DND-41 (cell line): Measurements from ENCODE around the gene IL12B.

Experiments
- ATAC-seq: fragments of 200-7000 bp; cut with Tn5 transposase; 3 replicates; pipeline ENCODE4 v1.9.1; 2021; ENCODE audit warnings: low read depth; ENCODE audit not compliant: insufficient read depth
- DNase-seq: peaks from one replicate; pipeline ENCODE4 v3.0.0-alpha.2; 2020
- H2AFZ ChIP-seq: 2 replicates; pipeline ENCODE4 v1.6.0; 2012; ENCODE audit warnings: low read depth, low read length
- H3K27ac ChIP-seq: 2 replicates; pipeline ENCODE4 v1.5.1; 2012; ENCODE audit warnings: low read length, inconsistent platforms
- H3K27me3 ChIP-seq: fragments of 200-600 bp; sonication (generic); 2 replicates; pipeline ENCODE4 v1.6.0; 2012; ENCODE audit warnings: low read length, mild to moderate bottlenecking, inconsistent platforms; ENCODE audit not compliant: insufficient read depth, poor library complexity
- H3K36me3 ChIP-seq: 2 replicates; pipeline ENCODE4 v1.5.1; 2012; ENCODE audit warnings: low read length, inconsistent platforms; ENCODE audit not compliant: insufficient read depth
- H3K4me1 ChIP-seq: 2 replicates; pipeline ENCODE4 v1.5.1; 2012; ENCODE audit warnings: mild to moderate bottlenecking, low read length; ENCODE audit not compliant: insufficient read depth
- H3K4me2 ChIP-seq: 2 replicates; pipeline ENCODE4 v1.6.0; 2012; ENCODE audit warnings: mild to moderate bottlenecking, moderate library complexity, low read length, inconsistent platforms; ENCODE audit not compliant: insufficient read depth
- H3K4me3 ChIP-seq, 2 experiments: fragments of 200-600 bp in 1 of 2; shearing (Covaris generic) in 1 of 2; 2 replicates each; pipeline ENCODE4 v1.5.1; 2012 to 2016; ENCODE audit warnings: inconsistent platforms in 2 of 2, low read length in 2 of 2, mild to moderate bottlenecking in 2 of 2, low read depth in 1 of 2, moderate library complexity in 1 of 2
- H3K79me2 ChIP-seq: 2 replicates; pipeline ENCODE4 v1.6.0; 2012; ENCODE audit warnings: low read length, inconsistent platforms; ENCODE audit not compliant: insufficient read depth
- H3K9ac ChIP-seq: 2 replicates; pipeline ENCODE4 v1.6.0; 2012; ENCODE audit warnings: low read depth, mild to moderate bottlenecking, inconsistent platforms, low read length, moderate library complexity
- H3K9me3 ChIP-seq: 2 replicates; pipeline ENCODE4 v1.5.1; 2012; ENCODE audit warnings: low read length, moderate library complexity, mild to moderate bottlenecking, inconsistent platforms; ENCODE audit not compliant: insufficient read depth, severe bottlenecking
- H4K20me1 ChIP-seq: 2 replicates; pipeline ENCODE4 v1.6.0; 2012; ENCODE audit warnings: low read length; ENCODE audit not compliant: insufficient read depth
- EZH2 ChIP-seq: IDR thresholded peaks from 3 replicates; pipeline ENCODE4 v1.6.1; 2012; ENCODE audit warnings: borderline replicate concordance, low read depth, mild to moderate bottlenecking, moderate library complexity, low read length, inconsistent platforms; ENCODE audit not compliant: severe bottlenecking
- TF ChIP-seq, protein P1 (sequence below): IDR thresholded peaks from 2 replicates; pipeline ENCODE4 v1.5.1; 2012; ENCODE audit warnings: borderline replicate concordance, low read length, moderate library complexity, mild to moderate bottlenecking; ENCODE audit not compliant: poor library complexity, severe bottlenecking; ENCODE audit errors: extremely low read depth

Gene IL12B

GRCh38 chr5:159342840-159343239, 12.6 kb upstream of the IL12B start:
- Histone ChIP-seq H3K27ac (no peak overlapping the region), H3K36me3 (no peaks in the 10 kb centered on the region), H2AFZ (no peak overlapping the region), H3K4me1 (peaks cover 10% of the 10 kb centered on the region), H3K4me2 (no peak overlapping the region), H4K20me1 (no peaks in the 10 kb centered on the region), H3K9ac (no peak overlapping the region), H3K79me2 (no peaks in the 10 kb centered on the region), H3K9me3 (peaks cover 7% of the 10 kb centered on the region), H3K4me3 (no peak overlapping the region), H3K27me3 (no peaks in the 10 kb centered on the region)
- ATAC-seq (no peak), DNase-seq (no peak)
- TF ChIP-seq EZH2, result no peak
- TF ChIP-seq, protein P1, sequence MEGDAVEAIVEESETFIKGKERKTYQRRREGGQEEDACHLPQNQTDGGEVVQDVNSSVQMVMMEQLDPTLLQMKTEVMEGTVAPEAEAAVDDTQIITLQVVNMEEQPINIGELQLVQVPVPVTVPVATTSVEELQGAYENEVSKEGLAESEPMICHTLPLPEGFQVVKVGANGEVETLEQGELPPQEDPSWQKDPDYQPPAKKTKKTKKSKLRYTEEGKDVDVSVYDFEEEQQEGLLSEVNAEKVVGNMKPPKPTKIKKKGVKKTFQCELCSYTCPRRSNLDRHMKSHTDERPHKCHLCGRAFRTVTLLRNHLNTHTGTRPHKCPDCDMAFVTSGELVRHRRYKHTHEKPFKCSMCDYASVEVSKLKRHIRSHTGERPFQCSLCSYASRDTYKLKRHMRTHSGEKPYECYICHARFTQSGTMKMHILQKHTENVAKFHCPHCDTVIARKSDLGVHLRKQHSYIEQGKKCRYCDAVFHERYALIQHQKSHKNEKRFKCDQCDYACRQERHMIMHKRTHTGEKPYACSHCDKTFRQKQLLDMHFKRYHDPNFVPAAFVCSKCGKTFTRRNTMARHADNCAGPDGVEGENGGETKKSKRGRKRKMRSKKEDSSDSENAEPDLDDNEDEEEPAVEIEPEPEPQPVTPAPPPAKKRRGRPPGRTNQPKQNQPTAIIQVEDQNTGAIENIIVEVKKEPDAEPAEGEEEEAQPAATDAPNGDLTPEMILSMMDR, result no peak

- Histone ChIP-seq H4K20me1 (no peaks in the 10 kb centered on the region), H3K36me3 (no peaks in the 10 kb centered on the region), H2AFZ (no peak overlapping the region), H3K4me2 (no peak overlapping the region), H3K9ac (no peak overlapping the region), H3K9me3 (peaks cover 7% of the 10 kb centered on the region), H3K4me1 (peaks cover 10% of the 10 kb centered on the region), H3K27ac (no peak overlapping the region), H3K4me3 (no peak overlapping the region), H3K27me3 (no peaks in the 10 kb centered on the region), H3K79me2 (no peaks in the 10 kb centered on the region)
- TF ChIP-seq, protein P1, result no peak
- TF ChIP-seq EZH2, result no peak
- ATAC-seq (peak; percentile 93), DNase-seq (peak; percentile 79)
These were observed 11.6 kb upstream of the IL12B start for GRCh38 chr5:159341906-159342310.

- Histone ChIP-seq H3K4me2 (no peak overlapping the region), H3K27ac (no peak overlapping the region), H3K4me3 (no peak overlapping the region), H3K79me2 (no peaks in the 10 kb centered on the region), H3K4me1 (peaks cover 10% of the 10 kb centered on the region), H3K9ac (no peak overlapping the region), H4K20me1 (no peaks in the 10 kb centered on the region), H2AFZ (no peak overlapping the region), H3K9me3 (peaks cover 7% of the 10 kb centered on the region), H3K36me3 (no peaks in the 10 kb centered on the region), H3K27me3 (no peaks in the 10 kb centered on the region)
- no peak for TF ChIP-seq EZH2
- TF ChIP-seq, protein P1, result no peak
- DNase-seq, result no peak
- ATAC-seq, result no peak
These were observed 10.9 kb upstream of the IL12B start for GRCh38 chr5:159341145-159341544.

- Histone ChIP-seq H2AFZ (no peak overlapping the region), H3K27ac (no peak overlapping the region), H3K9me3 (peaks cover 7% of the 10 kb centered on the region), H3K4me1 (peaks cover 10% of the 10 kb centered on the region), H3K79me2 (no peaks in the 10 kb centered on the region), H3K9ac (no peak overlapping the region), H4K20me1 (no peaks in the 10 kb centered on the region), H3K4me3 (no peak overlapping the region), H3K4me2 (no peak overlapping the region), H3K27me3 (no peaks in the 10 kb centered on the region), H3K36me3 (no peaks in the 10 kb centered on the region)
- ATAC-seq (no peak), DNase-seq (no peak)
- TF ChIP-seq EZH2, result no peak
- TF ChIP-seq, protein P1, result no peak
These were observed 10.2 kb upstream of the IL12B start for GRCh38 chr5:159340511-159340910.
